Trophoblast cell (in vitro differentiated cells and primary cell): ENCODE data around the gene SLC6A9.

Source experiments
- DNase-seq, 2 donors: peaks; one replicate each; pipeline ENCODE4 v3.0.0-alpha.2; 2016
- H2AFZ ChIP-seq: 2 replicates; pipeline ENCODE4 v1.6.1; 2013; ENCODE audit warnings: low read length, moderate library complexity, mild to moderate bottlenecking; ENCODE audit not compliant: insufficient read depth, poor library complexity
- H2AK5ac ChIP-seq: 2 replicates; pipeline ENCODE4 v1.6.1; 2013; ENCODE audit warnings: mild to moderate bottlenecking, low read length
- H2BK120ac ChIP-seq: 2 replicates; pipeline ENCODE4 v1.6.1; 2013; ENCODE audit warnings: low read length, mild to moderate bottlenecking, moderate library complexity; ENCODE audit not compliant: insufficient read depth, poor library complexity
- H2BK12ac ChIP-seq: 2 replicates; pipeline ENCODE4 v1.6.1; 2013; ENCODE audit warnings: mild to moderate bottlenecking, low read length, moderate library complexity
- H2BK5ac ChIP-seq: 2 replicates; pipeline ENCODE4 v1.6.1; 2013; ENCODE audit warnings: low read length, low read depth, moderate library complexity, mild to moderate bottlenecking; ENCODE audit not compliant: poor library complexity
- H3K14ac ChIP-seq: 2 replicates; pipeline ENCODE4 v1.6.1; 2013; ENCODE audit warnings: mild to moderate bottlenecking, low read length
- H3K18ac ChIP-seq: 2 replicates; pipeline ENCODE4 v1.6.1; 2013; ENCODE audit warnings: mild to moderate bottlenecking, low read length
- H3K23ac ChIP-seq: 2 replicates; pipeline ENCODE4 v1.6.1; 2013; ENCODE audit warnings: low read length
- H3K27ac ChIP-seq: 2 replicates; pipeline ENCODE4 v1.5.1; 2013; ENCODE audit warnings: low read depth, mild to moderate bottlenecking, inconsistent platforms, low read length, moderate library complexity
- H3K27me3 ChIP-seq: 2 replicates; pipeline ENCODE4 v1.6.1; 2013; ENCODE audit warnings: inconsistent platforms, mild to moderate bottlenecking, low read length, moderate library complexity; ENCODE audit not compliant: insufficient read depth
- H3K36me3 ChIP-seq, 2 experiments: 1 replicate in 1 of 2; 2 replicates in 1 of 2; pipeline ENCODE4 v1.6.1; 2013; ENCODE audit warnings: low read length in 2 of 2, mild to moderate bottlenecking in 2 of 2, moderate library complexity in 1 of 2; ENCODE audit not compliant: insufficient read depth in 2 of 2, control insufficient read depth in 1 of 2
- H3K4ac ChIP-seq: 2 replicates; pipeline ENCODE4 v1.6.1; 2013; ENCODE audit warnings: low read depth, mild to moderate bottlenecking, low read length, moderate library complexity
- H3K4me1 ChIP-seq, 2 experiments: 1 replicate in 1 of 2; 2 replicates in 1 of 2; pipeline ENCODE4 v1.6.1; 2013; ENCODE audit warnings: low read length in 2 of 2, mild to moderate bottlenecking in 2 of 2, moderate library complexity in 1 of 2; ENCODE audit not compliant: insufficient read depth in 2 of 2, control insufficient read depth in 1 of 2
- H3K4me2 ChIP-seq: 2 replicates; pipeline ENCODE4 v1.6.1; 2013; ENCODE audit warnings: inconsistent platforms, mild to moderate bottlenecking, low read length, moderate library complexity
- H3K4me3 ChIP-seq: 2 replicates; pipeline ENCODE4 v1.5.1; 2013; ENCODE audit warnings: mild to moderate bottlenecking, low read depth, low read length, inconsistent platforms
- H3K79me1 ChIP-seq: one replicate; pipeline ENCODE4 v1.6.1; 2013; ENCODE audit warnings: low read length
- H3K79me2 ChIP-seq: 2 replicates; pipeline ENCODE4 v1.6.1; 2013; ENCODE audit warnings: low read length, mild to moderate bottlenecking; ENCODE audit not compliant: control insufficient read depth, insufficient read depth, poor library complexity
- H3K9ac ChIP-seq: 2 replicates; pipeline ENCODE4 v1.6.1; 2013; ENCODE audit warnings: mild to moderate bottlenecking, low read length
- H3K9me3 ChIP-seq: 2 replicates; pipeline ENCODE4 v1.6.1; 2013; ENCODE audit warnings: low read depth, mild to moderate bottlenecking, control low read depth, inconsistent platforms, low read length; ENCODE audit not compliant: insufficient read depth
- H4K12ac ChIP-seq: 2 replicates; pipeline ENCODE4 v1.6.1; 2013; ENCODE audit warnings: low read depth, mild to moderate bottlenecking, low read length, moderate library complexity
- H4K8ac ChIP-seq: 2 replicates; pipeline ENCODE4 v1.6.1; 2013; ENCODE audit warnings: low read depth, mild to moderate bottlenecking, low read length, moderate library complexity
- H4K91ac ChIP-seq: one replicate; pipeline ENCODE4 v1.6.1; 2013; ENCODE audit warnings: low read depth, mild to moderate bottlenecking, low read length, moderate library complexity
- WGBS: extraction: QIAGEN DNeasy Blood & Tissue Kit; methylation state at CpG from one replicate; pipeline ENCODE4 v1.1.7; 2013; ENCODE audit warnings: missing lambda C conversion rate; ENCODE audit not compliant: insufficient read length, insufficient coverage; ENCODE audit errors: extremely low coverage; 5-methylcytosine and 5-hydroxymethylcytosine counted together

Gene SLC6A9

GRCh38 chr1:44043176-44044070 lies 12.2 kb upstream of the SLC6A9 start:
- no peak overlapping the region for H3K4me2 ChIP-seq

GRCh38 chr1:44040846-44041245 lies 9.6 kb upstream of the SLC6A9 start:
- Histone ChIP-seq H3K23ac (no peak overlapping the region), H3K18ac (no peak overlapping the region), H3K79me2 (no peaks in the 10 kb centered on the region), H3K79me1 (no peaks in the 10 kb centered on the region), H3K27ac (no peak overlapping the region), H3K14ac (no peak overlapping the region), H2AFZ (no peak overlapping the region), H2BK5ac (no peak overlapping the region), H2BK120ac (no peak overlapping the region), H2AK5ac (no peak overlapping the region), H3K4ac (no peak overlapping the region), H3K9me3 (no peaks in the 10 kb centered on the region), H3K4me2 (no peak overlapping the region), H3K9ac (no peak overlapping the region), H4K8ac (no peak overlapping the region), H3K27me3 (no peaks in the 10 kb centered on the region), H3K4me1 (peaks cover 0 to 2% of the 10 kb centered on the region in 2 experiments), H4K12ac (no peak overlapping the region), H3K36me3 (no peaks in the 10 kb centered on the region), H3K4me3 (no peak overlapping the region), H2BK12ac (no peak overlapping the region), H4K91ac (no peak overlapping the region)
- WGBS = no CpG with 5 or more reads among the region's 4 CpGs
- DNase-seq = no peak

More at GRCh38 chr1:44043176-44044070, 12.2 kb upstream of the SLC6A9 start:
- Histone ChIP-seq H3K4me1 (peaks cover 0 to 2% of the 10 kb centered on the region in 2 experiments), H2BK120ac (no peak overlapping the region), H3K27me3 (no peaks in the 10 kb centered on the region), H3K18ac (no peak overlapping the region), H3K14ac (no peak overlapping the region), H2AFZ (no peak overlapping the region), H2BK5ac (no peak overlapping the region), H3K9me3 (no peaks in the 10 kb centered on the region), H3K79me1 (no peaks in the 10 kb centered on the region), H3K36me3 (no peaks in the 10 kb centered on the region), H2BK12ac (no peak overlapping the region), H4K91ac (no peak overlapping the region), H3K27ac (no peak overlapping the region), H3K79me2 (no peaks in the 10 kb centered on the region), H3K4ac (no peak overlapping the region), H3K23ac (no peak overlapping the region), H4K8ac (no peak overlapping the region), H3K9ac (no peak overlapping the region), H2AK5ac (no peak overlapping the region), H3K4me3 (no peak overlapping the region), H4K12ac (no peak overlapping the region)
- WGBS = no CpG with 5 or more reads among the region's 16 CpGs
- DNase-seq = no peak

GRCh38 chr1:44040418-44040817 lies 9.2 kb upstream of the SLC6A9 start:
- no peak overlapping the region for H3K4me3 ChIP-seq
- WGBS = no CpG with 5 or more reads among the region's 2 CpGs
- no peak overlapping the region for H2BK5ac ChIP-seq
- H3K4me1 ChIP-seq = peaks cover 0 to 2% of the 10 kb centered on the region in 2 experiments
- H3K27ac ChIP-seq = no peak overlapping the region
- no peak overlapping the region for H3K4me2 ChIP-seq
- H3K23ac ChIP-seq = no peak overlapping the region
- no peak overlapping the region for H4K8ac ChIP-seq
- H2BK120ac ChIP-seq = no peak overlapping the region
- H3K9ac ChIP-seq = no peak overlapping the region
- no peak overlapping the region for H4K12ac ChIP-seq
- no peaks in the 10 kb centered on the region for H3K79me2 ChIP-seq
- no peak overlapping the region for H3K18ac ChIP-seq
- H3K4ac ChIP-seq = no peak overlapping the region
- no peak overlapping the region for H2BK12ac ChIP-seq
- no peaks in the 10 kb centered on the region for H3K79me1 ChIP-seq
- no peaks in the 10 kb centered on the region for H3K27me3 ChIP-seq
- no peak overlapping the region for H2AK5ac ChIP-seq
- no peaks in the 10 kb centered on the region for H3K36me3 ChIP-seq
- no peak for DNase-seq
- no peak overlapping the region for H3K14ac ChIP-seq
- H4K91ac ChIP-seq = no peak overlapping the region
- H2AFZ ChIP-seq = no peak overlapping the region
- H3K9me3 ChIP-seq = no peaks in the 10 kb centered on the region

GRCh38 chr1:44038876-44039657 lies 7.8 kb upstream of the SLC6A9 start:
- H4K91ac ChIP-seq = no peak overlapping the region
- no peak overlapping the region for H3K27ac ChIP-seq
- H2BK12ac ChIP-seq = no peak overlapping the region
- H3K23ac ChIP-seq = no peak overlapping the region
- H3K79me2 ChIP-seq = no peaks in the 10 kb centered on the region
- H3K18ac ChIP-seq = no peak overlapping the region
- no peak overlapping the region for H2AFZ ChIP-seq
- no peak overlapping the region for H3K4me2 ChIP-seq
- H2BK120ac ChIP-seq = no peak overlapping the region
- no peaks in the 10 kb centered on the region for H3K27me3 ChIP-seq
- no peak overlapping the region for H3K14ac ChIP-seq
- H3K36me3 ChIP-seq = no peaks in the 10 kb centered on the region
- H3K9me3 ChIP-seq = no peaks in the 10 kb centered on the region
- H3K4ac ChIP-seq = no peak overlapping the region
- H3K9ac ChIP-seq = no peak overlapping the region
- DNase-seq = no peak
- no peak overlapping the region for H2BK5ac ChIP-seq
- no peak overlapping the region for H4K8ac ChIP-seq
- H3K4me3 ChIP-seq = no peak overlapping the region
- WGBS = no CpG with 5 or more reads among the region's 2 CpGs
- H4K12ac ChIP-seq = no peak overlapping the region
- no peaks in the 10 kb centered on the region for H3K79me1 ChIP-seq
- H3K4me1 ChIP-seq = peaks cover 3 to 5% of the 10 kb centered on the region in 2 experiments
- H2AK5ac ChIP-seq = no peak overlapping the region
